ENCODE results near the gene CNOT3. TPM values are rescaled to one million over a fixed set of nuclear protein-coding genes. Genes with fewer than 3 reads are reported as not detected.
A peak's percentile ranks its signal among the peaks of the same experiment; 100 is the strongest.

Gene CNOT3
- total RNA-seq, 1 donor from 2014 or later: 67.5 TPM

- Mint-ChIP-seq H3K27ac (no peak overlapping the region), H3K4me1 (ENCODE audit: low read depth) (no peaks in the 10 kb centered on the region), H3K27me3 (ENCODE audit: low read depth) (no peaks in the 10 kb centered on the region), H3K9me3 (no peaks in the 10 kb centered on the region), H3K4me3 (ENCODE audit: low read depth) (no peak overlapping the region), H3K36me3 (ENCODE audit: low read depth) (peaks cover 77% of the 10 kb centered on the region)
- DNase-seq (ENCODE audit: low spot score): no peak
- intact Hi-C loops (cut with micrococcal nuclease): loop anchor here (1.0 kb wide), 1 partner anchor 24 kb away; no protein-coding TSS in a partner anchor
Measured at GRCh38 chr19:54147676-54148075, 10.1 kb downstream of the CNOT3 start.

- DNase-seq (ENCODE audit: low spot score): no peak
- H3K4me3 Mint-ChIP-seq (ENCODE audit: low read depth): no peak overlapping the region
- H3K36me3 Mint-ChIP-seq (ENCODE audit: low read depth): peaks cover 73% of the 10 kb centered on the region
- no peaks in the 10 kb centered on the region for H3K27me3 Mint-ChIP-seq (ENCODE audit: low read depth)
- H3K9me3 Mint-ChIP-seq: no peaks in the 10 kb centered on the region
- intact Hi-C loops (cut with micrococcal nuclease): loop anchor here (1.0 kb wide), 1 partner anchor 23 kb away; no protein-coding TSS in a partner anchor
- H3K4me1 Mint-ChIP-seq (ENCODE audit: low read depth): no peaks in the 10 kb centered on the region
- no peak overlapping the region for H3K27ac Mint-ChIP-seq
Measured at GRCh38 chr19:54148158-54148557, 10.6 kb downstream of the CNOT3 start.

- Mint-ChIP-seq H3K27ac (no peak overlapping the region), H3K27me3 (ENCODE audit: low read depth) (no peaks in the 10 kb centered on the region), H3K4me3 (ENCODE audit: low read depth) (no peak overlapping the region), H3K4me1 (ENCODE audit: low read depth) (peaks cover 1% of the 10 kb centered on the region), H3K9me3 (no peaks in the 10 kb centered on the region), H3K36me3 (ENCODE audit: low read depth) (peaks cover 73% of the 10 kb centered on the region)
- intact Hi-C loops (cut with micrococcal nuclease): no loop called here
- DNase-seq (ENCODE audit: low spot score): no peak
Measured at GRCh38 chr19:54149021-54149812, 11.7 kb downstream of the CNOT3 start.

- H3K4me1 Mint-ChIP-seq (ENCODE audit: low read depth): peaks cover 9% of the 10 kb centered on the region
- H3K4me3 Mint-ChIP-seq (ENCODE audit: low read depth): no peak overlapping the region
- H3K36me3 Mint-ChIP-seq (ENCODE audit: low read depth): peaks cover 76% of the 10 kb centered on the region
- intact Hi-C loops (cut with micrococcal nuclease): no loop called here
- no peaks in the 10 kb centered on the region for H3K9me3 Mint-ChIP-seq
- no peak for DNase-seq (ENCODE audit: low spot score)
- H3K27me3 Mint-ChIP-seq (ENCODE audit: low read depth): no peaks in the 10 kb centered on the region
- H3K27ac Mint-ChIP-seq: no peak overlapping the region
Measured at GRCh38 chr19:54151362-54152035, 13.9 kb downstream of the CNOT3 start.

- Mint-ChIP-seq H3K4me3 (ENCODE audit: low read depth) (no peak overlapping the region), H3K36me3 (ENCODE audit: low read depth) (peaks cover 76% of the 10 kb centered on the region), H3K4me1 (ENCODE audit: low read depth) (peaks cover 12% of the 10 kb centered on the region), H3K27me3 (ENCODE audit: low read depth) (no peaks in the 10 kb centered on the region), H3K9me3 (no peaks in the 10 kb centered on the region), H3K27ac (no peak overlapping the region)
- intact Hi-C loops (cut with micrococcal nuclease): no loop called here
- no peak for DNase-seq (ENCODE audit: low spot score)
Measured at GRCh38 chr19:54152267-54152666, 14.7 kb downstream of the CNOT3 start.

- Mint-ChIP-seq H3K4me3 (ENCODE audit: low read depth) (no peak overlapping the region), H3K4me1 (ENCODE audit: low read depth) (peaks cover 12% of the 10 kb centered on the region), H3K27ac (no peak overlapping the region), H3K9me3 (no peaks in the 10 kb centered on the region), H3K27me3 (ENCODE audit: low read depth) (no peaks in the 10 kb centered on the region), H3K36me3 (ENCODE audit: low read depth) (peaks cover 70% of the 10 kb centered on the region)
- no peak for DNase-seq (ENCODE audit: low spot score)
- intact Hi-C loops (cut with micrococcal nuclease): no loop called here
Measured at GRCh38 chr19:54152878-54153524, 15.4 kb downstream of the CNOT3 start.

- Mint-ChIP-seq H3K27ac (peak overlapping the region; percentile 24), H3K4me3 (ENCODE audit: low read depth) (no peak overlapping the region), H3K36me3 (ENCODE audit: low read depth) (peaks cover 70% of the 10 kb centered on the region), H3K9me3 (no peaks in the 10 kb centered on the region), H3K27me3 (ENCODE audit: low read depth) (no peaks in the 10 kb centered on the region), H3K4me1 (ENCODE audit: low read depth) (peaks cover 21% of the 10 kb centered on the region)
- DNase-seq (ENCODE audit: low spot score): no peak
- intact Hi-C loops (cut with micrococcal nuclease): no loop called here
Measured at GRCh38 chr19:54153731-54154326, 16.3 kb downstream of the CNOT3 start.

- H3K27me3 Mint-ChIP-seq (ENCODE audit: low read depth): no peaks in the 10 kb centered on the region
- H3K27ac Mint-ChIP-seq: peak overlapping the region; percentile 73
- no peak for DNase-seq (ENCODE audit: low spot score)
- intact Hi-C loops (cut with micrococcal nuclease): no loop called here
- H3K36me3 Mint-ChIP-seq (ENCODE audit: low read depth): peaks cover 61% of the 10 kb centered on the region
- H3K4me1 Mint-ChIP-seq (ENCODE audit: low read depth): peaks cover 23% of the 10 kb centered on the region
- H3K4me3 Mint-ChIP-seq (ENCODE audit: low read depth): no peak overlapping the region
- no peaks in the 10 kb centered on the region for H3K9me3 Mint-ChIP-seq
Measured at GRCh38 chr19:54154603-54155345, 17.2 kb downstream of the CNOT3 start.

GRCh38 chr19:54155694-54156093, 18.1 kb downstream of the CNOT3 start:
- peaks cover 55% of the 10 kb centered on the region for H3K36me3 Mint-ChIP-seq (ENCODE audit: low read depth)
- no peak overlapping the region for H3K4me3 Mint-ChIP-seq (ENCODE audit: low read depth)
- DNase-seq (ENCODE audit: low spot score): no peak
- no peaks in the 10 kb centered on the region for H3K27me3 Mint-ChIP-seq (ENCODE audit: low read depth)
- no peak overlapping the region for H3K27ac Mint-ChIP-seq
- peaks cover 31% of the 10 kb centered on the region for H3K4me1 Mint-ChIP-seq (ENCODE audit: low read depth)
- intact Hi-C loops (cut with micrococcal nuclease): no loop called here
- H3K9me3 Mint-ChIP-seq: no peaks in the 10 kb centered on the region

- intact Hi-C loops (cut with micrococcal nuclease): no loop called here
- Mint-ChIP-seq H3K27me3 (ENCODE audit: low read depth) (no peaks in the 10 kb centered on the region), H3K36me3 (ENCODE audit: low read depth) (peaks cover 48% of the 10 kb centered on the region), H3K4me1 (ENCODE audit: low read depth) (peaks cover 35% of the 10 kb centered on the region), H3K4me3 (ENCODE audit: low read depth) (no peak overlapping the region), H3K27ac (no peak overlapping the region), H3K9me3 (no peaks in the 10 kb centered on the region)
- no peak for DNase-seq (ENCODE audit: low spot score)
Measured at GRCh38 chr19:54156490-54156889, 18.9 kb downstream of the CNOT3 start.

- Mint-ChIP-seq H3K27me3 (ENCODE audit: low read depth) (no peaks in the 10 kb centered on the region), H3K9me3 (no peaks in the 10 kb centered on the region), H3K4me1 (ENCODE audit: low read depth) (peaks cover 38% of the 10 kb centered on the region), H3K27ac (no peak overlapping the region), H3K4me3 (ENCODE audit: low read depth) (no peak overlapping the region), H3K36me3 (ENCODE audit: low read depth) (peaks cover 44% of the 10 kb centered on the region)
- DNase-seq (ENCODE audit: low spot score): no peak
- intact Hi-C loops (cut with micrococcal nuclease): no loop called here
Measured at GRCh38 chr19:54156953-54157352, 19.4 kb downstream of the CNOT3 start.

GRCh38 chr19:54158812-54159351, 21.3 kb downstream of the CNOT3 start:
- H3K9me3 Mint-ChIP-seq: no peaks in the 10 kb centered on the region
- H3K4me1 Mint-ChIP-seq (ENCODE audit: low read depth): peaks cover 47% of the 10 kb centered on the region
- H3K4me3 Mint-ChIP-seq (ENCODE audit: low read depth): peak overlapping the region; percentile 99
- peaks cover 33% of the 10 kb centered on the region for H3K36me3 Mint-ChIP-seq (ENCODE audit: low read depth)
- DNase-seq (ENCODE audit: low spot score): no peak
- peak overlapping the region; percentile 99 for H3K27ac Mint-ChIP-seq
- intact Hi-C loops (cut with micrococcal nuclease): loop anchor here (1.0 to 2.0 kb wide), 6 partner anchors 22 to 72 kb away; partner anchors contain the start of genes CNOT3, PRPF31, RPS9 and TFPT
- H3K27me3 Mint-ChIP-seq (ENCODE audit: low read depth): no peaks in the 10 kb centered on the region
